Fibroblast of skin of back (primary cell): ENCODE measurements around the gene CYBC1.

Source experiments
- DNase-seq: peaks from one replicate; pipeline ENCODE4 v3.0.0-alpha.2; 2013

The CYBC1 gene

GRCh38 chr17:82446649-82447048 is 3.9 kb downstream of the CYBC1 start:
- no peak for DNase-seq

DNA sequence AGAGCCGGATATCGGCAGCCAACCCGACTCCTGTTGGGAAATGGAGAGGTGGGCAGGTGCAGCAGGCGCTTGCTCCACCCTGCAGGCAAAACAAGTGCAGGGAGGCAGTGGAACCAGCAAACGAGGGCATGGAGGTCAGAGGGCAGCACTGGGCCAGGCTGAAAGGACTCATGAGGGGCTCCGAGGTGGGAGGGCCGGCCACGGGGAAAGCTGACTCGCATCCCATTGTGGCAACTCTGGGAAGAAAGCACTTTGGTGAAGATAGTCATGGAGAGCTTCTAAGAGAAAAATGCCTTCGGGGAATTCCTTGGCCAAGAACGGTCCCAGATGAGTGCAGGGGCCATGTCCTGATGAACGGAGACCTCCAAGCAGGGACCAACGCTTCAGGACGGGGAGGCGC is 4.4 kb downstream of the CYBC1 start:
- no peak for DNase-seq

DNA sequence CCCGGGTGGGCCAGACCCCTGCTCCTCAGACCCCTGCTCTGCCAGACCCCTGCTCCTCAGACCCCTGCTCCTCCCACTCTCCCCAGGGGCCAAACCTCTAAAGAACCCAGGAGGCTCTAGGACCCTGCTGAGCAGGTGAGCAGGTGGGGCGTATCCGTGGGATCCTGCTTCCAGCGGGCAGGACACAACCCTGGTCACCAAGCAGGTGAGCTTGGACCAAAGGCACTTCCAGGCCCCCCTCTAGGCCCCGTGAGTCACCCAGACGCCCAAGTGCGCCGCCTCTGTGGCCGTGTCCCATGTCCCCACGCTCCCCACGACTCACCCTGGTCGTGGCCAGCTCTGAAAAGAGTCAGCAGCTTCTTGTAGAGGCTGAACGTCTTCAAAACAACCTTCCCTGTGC is 5.0 kb downstream of the CYBC1 start:
- DNase-seq: no peak

DNA sequence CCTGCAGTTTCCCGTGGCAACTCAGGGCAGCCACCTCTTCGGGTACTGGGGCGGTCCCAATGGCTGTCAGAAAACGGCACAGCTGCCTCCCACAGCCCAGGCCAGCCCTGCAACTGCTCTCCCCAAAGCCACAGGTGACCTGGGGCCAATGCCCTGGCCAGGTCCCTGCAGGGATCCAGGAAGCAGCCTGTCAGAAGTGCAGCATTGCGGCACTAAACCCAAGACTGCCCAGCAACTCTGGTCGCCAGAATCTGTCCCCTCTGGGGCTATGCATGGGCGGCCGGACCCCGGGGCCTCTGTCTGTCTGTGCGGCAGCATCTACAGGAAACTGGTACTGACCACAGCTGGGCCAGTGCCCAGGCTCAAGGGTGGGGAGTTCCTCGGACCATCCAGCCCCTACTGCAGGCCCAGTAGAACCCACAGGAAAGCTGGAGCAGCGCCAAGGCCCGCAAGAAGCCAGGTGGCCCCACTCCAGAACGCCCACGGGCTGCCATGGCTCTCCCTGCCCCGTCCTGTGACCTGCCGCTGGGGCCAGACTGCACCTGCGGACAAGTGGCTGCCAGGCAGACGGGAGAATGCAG is 5.5 kb downstream of the CYBC1 start:
- no peak for DNase-seq

- DNase-seq: no peak
Observed at GRCh38 chr17:82444284-82444893, 6.2 kb downstream of the CYBC1 start.

GRCh38 chr17:82443465-82444283 is 6.9 kb downstream of the CYBC1 start:
- no peak for DNase-seq

- DNase-seq: no peak
Observed at GRCh38 chr17:82442643-82443464, 7.7 kb downstream of the CYBC1 start.

DNA sequence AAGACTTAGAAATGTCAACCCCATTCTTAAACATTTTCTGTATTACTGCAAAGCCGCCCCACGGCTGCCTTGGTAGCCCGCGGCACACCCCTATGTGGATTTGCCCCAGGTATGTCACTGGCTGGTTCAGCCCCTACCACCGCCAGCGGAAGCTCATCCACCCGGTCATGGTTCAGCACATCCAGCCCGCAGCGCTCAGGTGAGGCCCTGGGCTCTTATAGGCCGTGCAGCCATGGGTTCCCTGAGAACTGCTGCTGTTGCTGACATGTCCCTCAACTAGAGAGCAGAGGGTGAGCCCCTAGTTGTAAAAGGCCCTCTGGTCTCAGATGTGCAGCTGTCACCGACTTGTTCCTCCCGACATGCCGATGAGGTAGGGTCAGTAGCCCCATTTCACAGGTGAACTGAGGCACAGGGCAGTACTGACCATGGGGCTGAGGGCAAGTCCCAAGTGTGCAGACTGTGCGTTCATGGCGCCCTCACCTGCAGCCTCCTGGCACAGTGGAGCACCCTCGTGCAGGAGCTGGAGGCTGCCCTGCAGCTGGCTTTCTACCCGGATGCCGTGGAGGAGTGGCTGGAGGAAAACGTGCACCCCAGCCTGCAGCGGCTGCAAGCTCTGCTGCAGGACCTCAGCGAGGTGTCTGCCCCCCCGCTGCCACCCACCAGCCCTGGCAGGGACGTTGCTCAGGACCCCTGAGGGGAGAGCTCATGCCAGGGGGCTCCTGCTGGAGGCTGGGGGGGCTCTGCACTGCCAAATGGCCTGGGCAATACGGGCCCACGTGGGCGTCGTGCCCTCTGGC is 8.7 kb downstream of the CYBC1 start:
- no peak for DNase-seq

- DNase-seq: no peak
Observed at GRCh38 chr17:82440991-82441627, 9.4 kb downstream of the CYBC1 start.

- no peak for DNase-seq
Observed at GRCh38 chr17:82440469-82440981, 10.0 kb downstream of the CYBC1 start.

GRCh38 chr17:82439829-82440365 is 10.7 kb downstream of the CYBC1 start:
- DNase-seq: no peak

- no peak for DNase-seq
Observed at GRCh38 chr17:82439194-82439828, 11.2 kb downstream of the CYBC1 start.

DNA sequence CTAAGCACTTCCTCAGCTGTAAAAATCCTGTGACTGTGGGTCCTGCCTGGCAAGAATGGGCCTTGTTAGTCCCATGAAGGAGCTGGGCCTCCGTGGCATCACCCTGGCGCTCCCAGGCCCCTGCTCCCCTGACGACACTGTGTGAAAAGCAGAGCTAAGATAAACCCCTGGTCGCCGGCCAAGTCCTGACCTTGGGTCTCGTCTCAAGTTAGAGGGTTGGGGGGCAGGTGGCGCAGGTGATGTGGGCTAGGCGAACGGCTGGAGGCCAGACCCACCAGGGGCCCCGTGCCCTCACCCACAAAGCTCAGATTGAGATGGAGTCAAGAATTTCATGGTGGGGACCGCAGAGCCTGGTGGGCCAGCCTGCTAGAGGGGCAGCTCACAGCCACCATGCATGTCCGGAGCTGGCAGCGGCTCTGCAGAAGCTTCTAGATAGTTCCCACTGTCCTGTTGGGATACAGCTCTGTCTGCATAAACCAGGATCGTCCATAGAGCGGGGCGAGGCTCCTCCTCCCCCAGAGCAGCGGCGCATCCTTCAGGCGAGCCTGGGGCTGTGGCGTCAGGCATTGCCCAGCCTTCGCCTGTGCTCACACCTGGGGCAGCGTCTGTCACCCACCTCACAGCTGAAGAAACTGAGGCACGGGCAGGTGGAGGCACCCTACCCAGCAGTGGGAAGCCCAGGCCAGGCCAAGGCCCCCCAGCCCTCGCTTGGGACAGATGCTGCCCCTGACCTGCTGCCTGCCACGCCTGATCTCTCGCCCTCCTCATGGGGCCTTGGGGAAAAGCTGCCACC is 12.0 kb downstream of the CYBC1 start:
- no peak for DNase-seq

DNA sequence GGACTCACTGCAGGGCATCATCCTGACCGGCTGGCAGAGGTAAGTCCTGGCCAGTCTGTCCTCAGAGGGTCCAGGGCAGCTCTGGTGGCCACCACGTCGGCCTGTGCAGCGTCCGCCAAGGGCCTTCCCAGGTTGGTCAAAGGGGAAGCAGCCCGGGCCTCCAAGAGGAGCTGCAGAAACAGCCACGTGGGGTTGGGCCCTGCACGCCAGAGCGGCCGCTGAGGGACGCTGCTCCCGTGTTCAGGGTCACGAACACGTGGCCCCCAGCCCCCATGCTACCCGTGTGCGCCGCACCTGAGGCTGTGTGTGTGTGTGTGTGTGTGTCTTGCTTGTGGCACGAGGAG is 13.3 kb downstream of the CYBC1 start:
- no peak for DNase-seq

DNA sequence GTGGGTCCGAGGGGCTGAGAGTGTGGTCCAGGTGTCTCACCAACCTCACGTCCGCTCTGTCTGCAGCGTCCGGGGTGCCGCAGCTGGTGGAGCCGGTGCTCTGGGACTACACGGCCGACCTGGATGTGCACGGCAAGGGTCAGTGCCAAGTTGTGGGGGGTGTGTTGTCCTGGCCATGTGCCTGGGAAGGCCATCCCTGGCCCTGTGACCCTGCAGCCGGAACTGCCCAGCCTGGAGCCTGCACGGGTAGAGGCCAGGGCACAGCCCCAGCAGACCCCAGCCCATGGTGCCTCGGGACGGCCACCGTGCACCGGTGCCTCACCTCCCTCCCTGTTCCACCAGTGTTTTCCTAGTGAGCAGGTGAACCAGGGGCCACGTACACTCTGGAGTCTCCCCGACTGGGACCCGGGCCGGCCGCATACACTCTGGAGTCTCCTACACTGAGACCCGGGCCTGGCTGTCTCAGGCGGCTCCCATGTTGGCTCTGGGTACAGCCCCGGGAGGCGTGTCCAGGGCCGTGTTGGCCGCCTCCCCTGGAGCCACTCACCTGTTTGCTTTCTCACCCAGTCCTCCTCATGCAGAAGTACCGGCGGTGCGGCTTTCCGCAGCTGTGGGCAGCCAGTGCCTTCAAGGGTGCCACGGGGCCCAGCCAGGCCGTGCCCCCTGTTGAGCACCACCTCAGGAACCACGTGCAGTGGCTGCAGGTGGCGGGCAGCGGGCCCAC is 13.8 kb downstream of the CYBC1 start:
- no peak for DNase-seq

GRCh38 chr17:82435601-82436583 is 14.7 kb downstream of the CYBC1 start:
- DNase-seq: no peak

DNA sequence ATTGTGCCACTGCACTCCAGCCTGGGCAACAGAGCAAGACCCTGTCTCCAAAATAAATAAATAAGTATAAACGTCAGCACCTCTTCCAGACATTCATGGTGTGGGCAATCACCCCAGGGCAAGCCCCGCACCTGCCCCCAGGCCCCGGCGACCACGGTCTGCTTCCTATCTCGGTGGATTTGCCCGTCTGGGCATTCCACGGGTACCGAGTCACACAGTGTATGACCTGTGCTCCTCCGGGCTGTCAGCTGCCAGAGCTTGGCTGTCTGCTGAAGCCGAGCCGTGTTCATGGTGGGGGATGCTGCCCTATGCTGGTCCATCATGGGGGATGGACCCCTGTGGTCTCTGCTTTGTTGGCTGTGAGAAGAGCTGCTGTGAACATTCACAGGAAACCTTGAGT is 15.4 kb downstream of the CYBC1 start:
- DNase-seq: no peak

GRCh38 chr17:82434216-82434565 is 16.4 kb downstream of the CYBC1 start:
- DNase-seq: no peak
